LNCAP (cell line): Measurements from ENCODE around the gene KRT16.

Experiments used
- TF ChIP-seq, protein P1 (sequence below): fragments of 450-650 bp; IDR thresholded peaks from 2 replicates; pipeline ENCODE4 v1.5.1; 2017; ENCODE audit warnings: mild to moderate bottlenecking

Gene KRT16

DNA sequence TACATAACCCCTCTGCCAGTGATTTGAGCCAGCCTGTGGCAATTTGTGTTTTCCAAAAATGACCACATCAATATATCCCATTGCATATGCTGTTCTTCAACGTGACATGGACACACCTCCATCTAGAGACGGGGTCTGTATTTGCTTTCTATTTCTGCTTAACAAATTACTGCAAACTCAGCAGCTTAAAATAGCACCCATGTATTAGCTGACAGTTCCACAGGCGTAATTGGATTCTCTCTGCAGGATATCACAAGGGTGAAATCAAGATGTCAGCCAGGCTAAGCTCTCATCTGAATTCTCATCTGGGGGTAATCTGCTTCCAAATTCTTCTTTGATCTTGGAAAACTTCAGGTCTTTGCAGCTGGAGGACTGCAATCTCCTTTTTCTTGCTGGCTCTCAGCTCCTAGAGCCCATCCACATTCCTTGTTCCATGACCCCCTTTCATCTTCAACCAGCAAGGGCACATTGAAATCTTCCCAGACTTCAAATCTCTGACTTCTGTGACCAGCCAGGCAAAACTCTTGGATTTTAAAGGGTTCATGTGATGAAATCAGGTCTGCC lies 48.9 kb downstream of the KRT16 start:
- TF ChIP-seq, protein P1, sequence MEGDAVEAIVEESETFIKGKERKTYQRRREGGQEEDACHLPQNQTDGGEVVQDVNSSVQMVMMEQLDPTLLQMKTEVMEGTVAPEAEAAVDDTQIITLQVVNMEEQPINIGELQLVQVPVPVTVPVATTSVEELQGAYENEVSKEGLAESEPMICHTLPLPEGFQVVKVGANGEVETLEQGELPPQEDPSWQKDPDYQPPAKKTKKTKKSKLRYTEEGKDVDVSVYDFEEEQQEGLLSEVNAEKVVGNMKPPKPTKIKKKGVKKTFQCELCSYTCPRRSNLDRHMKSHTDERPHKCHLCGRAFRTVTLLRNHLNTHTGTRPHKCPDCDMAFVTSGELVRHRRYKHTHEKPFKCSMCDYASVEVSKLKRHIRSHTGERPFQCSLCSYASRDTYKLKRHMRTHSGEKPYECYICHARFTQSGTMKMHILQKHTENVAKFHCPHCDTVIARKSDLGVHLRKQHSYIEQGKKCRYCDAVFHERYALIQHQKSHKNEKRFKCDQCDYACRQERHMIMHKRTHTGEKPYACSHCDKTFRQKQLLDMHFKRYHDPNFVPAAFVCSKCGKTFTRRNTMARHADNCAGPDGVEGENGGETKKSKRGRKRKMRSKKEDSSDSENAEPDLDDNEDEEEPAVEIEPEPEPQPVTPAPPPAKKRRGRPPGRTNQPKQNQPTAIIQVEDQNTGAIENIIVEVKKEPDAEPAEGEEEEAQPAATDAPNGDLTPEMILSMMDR, result no peak

DNA sequence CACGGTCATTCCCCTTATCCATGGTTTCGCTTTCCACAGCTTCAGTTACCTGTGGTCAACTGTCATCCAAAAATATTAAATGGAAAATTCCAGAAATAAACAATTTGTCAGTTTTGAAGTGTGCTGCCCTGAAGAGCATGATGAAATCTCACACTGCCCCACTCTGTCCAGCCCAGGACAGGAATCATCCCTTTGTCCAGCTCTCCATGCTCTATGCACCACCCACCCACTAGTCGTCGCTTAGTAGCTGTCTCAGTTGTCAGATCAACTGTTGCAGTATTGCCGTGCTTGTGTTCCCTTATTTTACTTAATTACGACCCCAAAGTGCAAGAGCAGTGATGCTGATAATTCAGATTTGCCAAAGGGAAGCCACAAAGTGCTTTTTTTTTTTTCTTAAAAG lies 51.0 kb downstream of the KRT16 start:
- TF ChIP-seq, protein P1, result no peak
